Ovary (tissue), 3 donors: ENCODE results near the gene RALA.

Source experiments
- CTCF ChIP-seq, 3 donors: fragments of 450-650 bp in 2 of 3; fragments of 200-600 bp in 1 of 3; IDR thresholded peaks; one replicate each; pipeline versions ENCODE4 v1.5.1 to v1.8.0; 2016 to 2022; ENCODE audit warnings: antibody characterized with exemption in 3 of 3, mild to moderate bottlenecking in 1 of 3
- EP300 ChIP-seq: sonication (generic); formaldehyde crosslinking; IDR thresholded peaks from one replicate; pipeline ENCODE4 v1.6.1; 2017; ENCODE audit warnings: antibody characterized with exemption
- POLR2A ChIP-seq: fragments of 450-650 bp; IDR thresholded peaks from one replicate; pipeline ENCODE4 v1.6.1; 2017; ENCODE audit warnings: antibody characterized with exemption, mild to moderate bottlenecking, moderate library complexity
- donor health status: DM: no; HTN: no; CAD: no.

- TF ChIP-seq CTCF (IDR thresholded peaks at IDR 0.05), result no peak
- TF ChIP-seq POLR2A, result no peak
- no peak for TF ChIP-seq EP300
Measured at GRCh38 chr7:39589323-39590111, 33.9 kb upstream of the RALA start.
